Measurements from ENCODE around the gene DUSP7. TPM values are rescaled to one million over a fixed set of nuclear protein-coding genes. Genes with fewer than 3 reads are reported as not detected.

The DUSP7 gene
- total and polyA plus RNA-seq, 2 donors (not counting 3 experiments of a cell fraction or from before 2014, with no cell fraction given) = 29.2 to 37.7 TPM

GRCh38 chr3:52090131-52090932 lies 34.0 kb upstream of the DUSP7 start:
- Histone ChIP-seq H3K27me3 (ENCODE audit: control insufficient read depth in 2 of 2, insufficient read depth in 2 of 2, low read length in 2 of 2) (no peaks in the 10 kb centered on the region), H4K20me1 (replicated peaks; ENCODE audit: control insufficient read depth, extremely low read depth, insufficient read depth, low read length) (no peaks in the 10 kb centered on the region), H3K9me1 (replicated peaks; ENCODE audit: control insufficient read depth, extremely low read depth, insufficient read depth, low read length) (no peaks in the 10 kb centered on the region), H2AFZ (ENCODE audit: low read depth, low read length) (peak overlapping the region; percentile 77), H3K27ac (ENCODE audit: insufficient read depth, low read depth, low read length) (peak overlapping the region; percentile 96), H3K4me2 (ENCODE audit: insufficient read depth, low read length) (peak overlapping the region; percentile 41), H3K9me3 (replicated peaks; ENCODE audit: control insufficient read depth, insufficient read depth, low read length) (no peaks in the 10 kb centered on the region), H3K4me1 (ENCODE audit: control insufficient read depth, extremely low read depth, insufficient read depth, low read length) (peaks cover 58% of the 10 kb centered on the region), H3K36me3 (ENCODE audit: control insufficient read depth in 2 of 2, extremely low read depth in 1 of 2, insufficient read depth in 2 of 2, low read length in 2 of 2) (no peaks in the 10 kb centered on the region), H3K4me3 (replicated peaks in 1 of 3; ENCODE audit: insufficient read depth in 1 of 3, low read depth in 1 of 3, low read length in 3 of 3) (no peak overlapping the region), H3K79me2 (ENCODE audit: control insufficient read depth, insufficient read depth, low read length) (no peaks in the 10 kb centered on the region), H3K9ac (replicated peaks; ENCODE audit: extremely low read depth, insufficient read depth, low read length) (peak overlapping the region; percentile 71)
- DNase-seq (ENCODE audit: low read depth, low spot score) = peak; percentile 79
- POLR2A ChIA-PET = no interaction called here
- peak; percentile 97 for FAIRE-seq
- dilution Hi-C loops (cut with MboI; ENCODE audit: extremely low pct_ligation_motif_present, low sequenced_read_pairs) (no loop called here), intact Hi-C loops (cut with micrococcal nuclease) (loop anchor here (1.0 to 2.0 kb wide), 2 partner anchors 30 to 33 kb away; no protein-coding TSS in a partner anchor)
- BruUV-seq (replicated peaks) = TSS peak; percentile 79
- CTCF ChIA-PET = interaction anchor here (0.9 to 1.7 kb wide), 4 partner anchors 15 to 37 kb away, joined by 3 to 6 read pairs (median 4); no protein-coding TSS in a partner anchor
- TF ChIP-seq POLR2A (IDR thresholded peaks at IDR 0.05; ENCODE audit: low read depth, low read length) (no peak), MYC (IDR thresholded peaks at IDR 0.05; ENCODE audit: low read depth, low read length) (peak; percentile 35), EZH2 (IDR thresholded peaks at IDR 0.05; ENCODE audit: borderline replicate concordance, low read depth, low read length, severe bottlenecking) (no peak), MAX (IDR thresholded peaks at IDR 0.05; ENCODE audit: insufficient read depth, insufficient read length) (no peak), FOS (IDR thresholded peaks at IDR 0.05; ENCODE audit: borderline replicate concordance, insufficient read depth, low read length) (peak; percentile 88), CTCF (IDR thresholded peaks at IDR 0.05; ENCODE audit: extremely low read depth in 1 of 2, insufficient read depth in 1 of 2, low read depth in 1 of 2, low read length in 2 of 2) (no peak), JUN (IDR thresholded peaks at IDR 0.05; ENCODE audit: borderline replicate concordance, insufficient read depth, insufficient read length, low read depth) (peak; percentile 52), GATA2 (IDR thresholded peaks at IDR 0.05; ENCODE audit: insufficient read depth, insufficient read length, low read depth, low read length) (no peak), POLR2AphosphoS5 (IDR thresholded peaks at IDR 0.05; ENCODE audit: insufficient read depth, low read depth, low read length) (peak; percentile 61)
